ENCODE measurements around the gene SLC48A1. TPM values are rescaled to one million over a fixed set of nuclear protein-coding genes. Genes with fewer than 3 reads are reported as not detected.

The SLC48A1 gene
- total RNA-seq, 1 experiment from 2014 or later: 37.5 TPM

DNA sequence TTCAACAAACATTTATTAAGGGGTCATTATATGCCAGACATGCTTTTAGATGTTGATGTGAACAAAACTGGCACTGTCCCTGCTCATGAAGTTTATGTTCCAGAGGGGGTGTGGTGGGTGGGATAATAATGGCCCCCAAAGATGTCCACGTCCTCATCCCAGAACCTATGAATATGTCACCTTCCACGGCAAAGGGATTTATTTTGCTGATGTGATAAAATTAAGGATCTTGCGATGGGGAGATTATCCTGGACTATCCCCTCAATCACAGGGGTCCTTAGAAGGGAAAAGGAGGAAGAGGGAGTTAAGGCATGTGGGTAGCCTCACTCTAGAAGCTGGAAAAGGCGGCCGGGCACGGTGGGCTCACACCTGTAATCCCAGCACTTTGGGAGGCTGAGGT lies 1.7 kb upstream of the SLC48A1 start:
- no peaks in the 10 kb centered on the region for H3K27me3 Mint-ChIP-seq (ENCODE audit: insufficient read depth, unreplicated experiment)
- CTCF ChIA-PET: no interaction called here
- no TSS peak for BruUV-seq (replicated peaks)

GRCh38 chr12:47772094-47772660 lies 861 bp upstream of the SLC48A1 start:
- Histone ChIP-seq H3K4me3 (ENCODE audit: low read depth, low read length) (peak overlapping the region; percentile 68), H3K4me1 (peaks cover 45% of the 10 kb centered on the region), H3K36me3 (ENCODE audit: control insufficient read depth, insufficient read depth, low read length) (no peaks in the 10 kb centered on the region), H3K9me3 (no peaks in the 10 kb centered on the region), H3K27me3 (replicated peaks; ENCODE audit: control insufficient read depth, insufficient read depth, low read length) (no peaks in the 10 kb centered on the region)
- intact Hi-C loops (cut with micrococcal nuclease; ENCODE audit: unreplicated experiment): loop anchor here (2.0 kb wide), 1 partner anchor 13 kb away; the partner anchor contains the start of gene RAPGEF3
- Mint-ChIP-seq H3K4me3 (ENCODE audit: unreplicated experiment) (peak overlapping the region; percentile 94), H3K4me1 (ENCODE audit: low read depth, unreplicated experiment) (peaks cover 25% of the 10 kb centered on the region), H3K36me3 (ENCODE audit: insufficient read depth, unreplicated experiment) (peaks cover 13% of the 10 kb centered on the region), H3K27me3 (ENCODE audit: insufficient read depth, unreplicated experiment) (no peaks in the 10 kb centered on the region), H3K9me3 (ENCODE audit: unreplicated experiment) (no peaks in the 10 kb centered on the region), H3K27ac (ENCODE audit: unreplicated experiment) (peak overlapping the region; percentile 92)
- DNase-seq: no peak
- ChIA-PET CTCF (interaction anchor here (0.6 to 12.0 kb wide), 9 partner anchors 10 to 1387 kb away, joined by 3 to 171 read pairs (median 4); partner anchors contain the start of genes RAPGEF3 and VDR), POLR2A (interaction anchor here (0.7 kb wide), 1 partner anchor 58 kb away, joined by 4 read pairs; no protein-coding TSS in a partner anchor)
- BruUV-seq (replicated peaks): no TSS peak
- TF ChIP-seq, protein P1, sequence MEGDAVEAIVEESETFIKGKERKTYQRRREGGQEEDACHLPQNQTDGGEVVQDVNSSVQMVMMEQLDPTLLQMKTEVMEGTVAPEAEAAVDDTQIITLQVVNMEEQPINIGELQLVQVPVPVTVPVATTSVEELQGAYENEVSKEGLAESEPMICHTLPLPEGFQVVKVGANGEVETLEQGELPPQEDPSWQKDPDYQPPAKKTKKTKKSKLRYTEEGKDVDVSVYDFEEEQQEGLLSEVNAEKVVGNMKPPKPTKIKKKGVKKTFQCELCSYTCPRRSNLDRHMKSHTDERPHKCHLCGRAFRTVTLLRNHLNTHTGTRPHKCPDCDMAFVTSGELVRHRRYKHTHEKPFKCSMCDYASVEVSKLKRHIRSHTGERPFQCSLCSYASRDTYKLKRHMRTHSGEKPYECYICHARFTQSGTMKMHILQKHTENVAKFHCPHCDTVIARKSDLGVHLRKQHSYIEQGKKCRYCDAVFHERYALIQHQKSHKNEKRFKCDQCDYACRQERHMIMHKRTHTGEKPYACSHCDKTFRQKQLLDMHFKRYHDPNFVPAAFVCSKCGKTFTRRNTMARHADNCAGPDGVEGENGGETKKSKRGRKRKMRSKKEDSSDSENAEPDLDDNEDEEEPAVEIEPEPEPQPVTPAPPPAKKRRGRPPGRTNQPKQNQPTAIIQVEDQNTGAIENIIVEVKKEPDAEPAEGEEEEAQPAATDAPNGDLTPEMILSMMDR (IDR thresholded peaks at IDR 0.05; ENCODE audit: insufficient read depth in 1 of 2, low read depth in 1 of 2, low read length in 1 of 2, severe bottlenecking in 1 of 2, unreplicated experiment in 1 of 2): no peak

More for the DNA sequence above, 1.7 kb upstream of the SLC48A1 start:
- Histone ChIP-seq H3K4me3 (ENCODE audit: low read depth, low read length) (no peak overlapping the region), H3K36me3 (ENCODE audit: control insufficient read depth, insufficient read depth, low read length) (no peaks in the 10 kb centered on the region), H3K4me1 (peaks cover 40% of the 10 kb centered on the region), H3K9me3 (no peaks in the 10 kb centered on the region), H3K27me3 (replicated peaks; ENCODE audit: control insufficient read depth, insufficient read depth, low read length) (no peaks in the 10 kb centered on the region)
- TF ChIP-seq, protein P1 (IDR thresholded peaks at IDR 0.05; ENCODE audit: insufficient read depth in 1 of 2, low read depth in 1 of 2, low read length in 1 of 2, severe bottlenecking in 1 of 2, unreplicated experiment in 1 of 2): no peak
- Mint-ChIP-seq H3K36me3 (ENCODE audit: insufficient read depth, unreplicated experiment) (peaks cover 13% of the 10 kb centered on the region), H3K4me1 (ENCODE audit: low read depth, unreplicated experiment) (peaks cover 18% of the 10 kb centered on the region), H3K27ac (ENCODE audit: unreplicated experiment) (no peak overlapping the region), H3K9me3 (ENCODE audit: unreplicated experiment) (no peaks in the 10 kb centered on the region), H3K4me3 (ENCODE audit: unreplicated experiment) (no peak overlapping the region)
- POLR2A ChIA-PET: no interaction called here
- intact Hi-C loops (cut with micrococcal nuclease; ENCODE audit: unreplicated experiment): no loop called here
- DNase-seq: no peak

- intact Hi-C loops (cut with micrococcal nuclease; ENCODE audit: unreplicated experiment): loop anchor here (2.0 kb wide), 1 partner anchor 14 kb away; the partner anchor contains the start of gene RAPGEF3
These were observed 338 bp upstream of the SLC48A1 start for GRCh38 chr12:47772738-47773061.

More at GRCh38 chr12:47772738-47773061, 338 bp upstream of the SLC48A1 start:
- TF ChIP-seq, protein P1 (IDR thresholded peaks at IDR 0.05; ENCODE audit: insufficient read depth in 1 of 2, low read depth in 1 of 2, low read length in 1 of 2, severe bottlenecking in 1 of 2, unreplicated experiment in 1 of 2): no peak
- no peaks in the 10 kb centered on the region for H3K36me3 ChIP-seq (ENCODE audit: control insufficient read depth, insufficient read depth, low read length)
- peak overlapping the region; percentile 92 for H3K27ac Mint-ChIP-seq (ENCODE audit: unreplicated experiment)
- POLR2A ChIA-PET: interaction anchor here (0.7 kb wide), 1 partner anchor 59 kb away, joined by 4 read pairs; no protein-coding TSS in a partner anchor
- DNase-seq: no peak
- peaks cover 40% of the 10 kb centered on the region for H3K4me1 ChIP-seq
- no peaks in the 10 kb centered on the region for H3K27me3 ChIP-seq (replicated peaks; ENCODE audit: control insufficient read depth, insufficient read depth, low read length)
- no peaks in the 10 kb centered on the region for H3K9me3 ChIP-seq
- H3K4me3 Mint-ChIP-seq (ENCODE audit: unreplicated experiment): peak overlapping the region; percentile 94
- no TSS peak for BruUV-seq (replicated peaks)
- H3K9me3 Mint-ChIP-seq (ENCODE audit: unreplicated experiment): no peaks in the 10 kb centered on the region
- H3K4me1 Mint-ChIP-seq (ENCODE audit: low read depth, unreplicated experiment): peaks cover 25% of the 10 kb centered on the region
- CTCF ChIA-PET: interaction anchor here (0.5 to 12.0 kb wide), 9 partner anchors 11 to 321 kb away, joined by 3 to 171 read pairs (median 4); partner anchors contain the start of genes RAPGEF3 and VDR
- peak overlapping the region; percentile 68 for H3K4me3 ChIP-seq (ENCODE audit: low read depth, low read length)
- no peaks in the 10 kb centered on the region for H3K27me3 Mint-ChIP-seq (ENCODE audit: insufficient read depth, unreplicated experiment)
- H3K36me3 Mint-ChIP-seq (ENCODE audit: insufficient read depth, unreplicated experiment): peaks cover 16% of the 10 kb centered on the region

All from Caco-2 (cell line).